Occipital lobe (tissue), 2 donors: Measurements from ENCODE around the gene HBG1. TPM values are rescaled to one million over a fixed set of nuclear protein-coding genes. Genes with fewer than 3 reads are reported as not detected.
"Not testable (repeated sequence)": the region's sequence is repeated elsewhere in the genome, so short reads cannot be mapped to it uniquely, and the experiment has no call there.

Experiments
- DNase-seq: peaks from one replicate; lab custom pipeline; 2025; lab: John Stamatoyannopoulos, UW
- total RNA-seq: library from RNA; depleted of rRNA; stranded (reverse); fragments of >200 nt; gene quantifications from one replicate; pipeline ENCODE4 v1.2.3, GENCODE V29; 2014

Gene HBG1
- total RNA-seq, 1 donor from 2014 or later: 28.5 TPM

DNA sequence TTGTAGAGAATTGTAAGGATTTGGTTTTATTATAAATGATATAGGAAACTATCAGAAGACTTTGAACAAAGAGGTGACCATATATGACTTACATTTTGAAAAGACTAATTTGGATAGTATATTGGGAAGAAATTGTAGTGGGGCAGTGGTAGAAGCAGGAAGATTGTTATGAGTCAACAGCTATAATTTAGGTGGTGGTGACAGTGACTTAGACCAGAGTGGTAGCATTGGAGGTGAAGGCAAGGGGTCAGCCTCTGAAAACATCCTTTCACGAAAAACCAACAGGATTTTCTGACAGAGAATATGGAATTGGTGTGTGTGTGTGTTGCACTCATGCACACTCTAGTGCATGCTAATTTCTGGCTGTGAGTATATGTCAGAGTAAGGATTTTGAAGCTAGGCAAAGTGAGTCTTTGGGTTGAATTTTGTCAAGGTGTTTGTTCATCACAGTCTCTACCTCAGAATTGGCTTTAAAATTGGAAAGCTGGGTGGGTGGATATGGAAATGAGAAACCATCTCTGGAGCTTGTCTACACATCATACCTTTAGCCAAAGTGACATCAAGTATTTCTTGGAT is 28.2 kb upstream of the HBG1 start:
- no peak for DNase-seq

DNA sequence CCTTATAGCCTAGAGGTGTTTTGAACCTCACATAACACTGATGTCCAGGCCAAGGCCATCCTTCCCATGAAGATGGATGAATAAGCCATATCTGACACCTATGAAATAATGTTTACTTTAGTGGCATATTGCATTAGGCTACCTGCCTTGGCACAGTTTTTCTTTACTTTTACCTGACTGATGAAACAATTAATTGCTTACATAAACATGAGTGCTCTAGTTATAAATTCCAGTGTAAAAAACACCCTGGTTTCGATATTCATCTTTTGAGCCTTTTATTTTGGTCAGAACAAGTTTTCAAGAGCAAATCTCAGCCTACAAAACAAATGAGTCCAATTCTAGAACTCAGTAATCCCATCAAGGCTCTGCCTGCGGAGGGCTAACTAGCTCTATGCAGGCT is 27.0 kb upstream of the HBG1 start:
- no peak for DNase-seq

GRCh38 chr11:5275369-5276110 is 25.9 kb upstream of the HBG1 start:
- DNase-seq: no peak

DNA sequence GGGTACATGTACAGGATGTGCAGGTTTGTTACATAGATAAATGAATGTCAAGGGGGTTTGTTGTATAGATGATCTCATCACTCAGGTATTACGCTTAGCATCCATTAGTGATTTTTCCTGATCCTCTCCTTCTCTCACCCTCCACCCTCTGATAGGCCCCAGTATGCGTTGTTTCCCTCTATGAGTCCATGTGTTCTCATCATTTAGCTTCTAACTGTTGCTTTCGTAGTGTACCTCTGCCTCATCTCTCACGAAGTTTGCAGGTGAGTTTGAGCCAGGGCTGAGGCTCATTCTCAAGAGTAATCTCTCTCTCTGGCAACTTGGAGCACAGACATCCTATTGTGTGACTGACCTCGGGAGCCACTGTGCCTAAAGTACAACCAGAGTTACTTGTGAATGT is 24.7 kb upstream of the HBG1 start:
- no peak for DNase-seq

DNA sequence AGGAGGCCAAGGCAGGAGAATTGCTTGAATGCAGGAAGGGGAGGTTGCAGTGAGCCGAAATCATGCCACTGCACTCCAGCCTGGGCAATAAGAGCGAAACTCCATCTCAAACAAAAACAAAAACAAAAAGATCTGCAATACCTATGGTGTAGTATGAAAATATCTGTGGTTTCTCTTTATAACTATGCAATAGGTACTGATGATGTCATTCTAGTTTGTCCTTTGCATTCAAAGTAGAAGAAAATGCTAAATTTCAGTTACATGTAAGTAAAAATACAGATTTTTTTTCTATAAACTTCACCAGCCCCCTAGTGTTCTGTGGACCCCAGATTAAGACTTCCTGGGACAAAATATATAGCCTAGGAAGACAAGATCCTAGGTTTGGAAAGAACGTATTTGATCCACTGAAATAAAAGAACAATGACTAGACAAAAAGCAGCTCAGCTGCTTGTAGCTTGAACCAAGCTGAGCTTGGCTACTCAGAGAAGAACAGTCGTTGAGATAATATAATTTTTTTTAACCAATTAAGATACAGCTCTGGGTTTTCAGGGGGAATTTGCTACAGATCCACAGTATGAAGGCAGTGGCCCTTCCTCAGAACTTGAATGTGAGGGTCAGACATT is 22.8 kb upstream of the HBG1 start:
- DNase-seq: no peak

DNA sequence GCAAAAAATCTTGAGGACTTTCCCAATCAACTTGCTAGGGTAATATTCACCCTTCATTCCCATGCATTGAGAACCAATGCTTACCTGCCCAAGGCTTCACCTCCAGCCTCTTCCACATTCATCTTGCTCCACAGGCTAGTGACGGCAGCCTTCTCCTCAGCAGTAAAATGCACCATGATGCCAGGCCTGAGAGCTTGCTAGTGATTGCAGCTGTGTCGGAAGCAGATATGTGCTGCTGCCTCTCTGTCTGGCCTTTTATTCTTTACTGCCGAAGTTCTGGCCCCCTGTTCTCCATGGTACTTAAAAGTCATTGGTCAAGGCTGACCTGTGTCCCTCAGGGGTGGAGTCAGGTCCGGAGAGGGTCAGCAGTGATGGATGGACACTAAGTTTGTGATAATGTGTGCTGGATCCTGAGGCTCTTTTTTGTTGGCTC is 20.1 kb upstream of the HBG1 start, which contains the start of gene HBE1:
Gene HBE1 (minus strand): TSS at position 231 of the 433 bp plus-strand sequence. CDS start 55 bp downstream, at position 176.
- no peak for DNase-seq

- DNase-seq: no peak
These were observed 17.4 kb upstream of the HBG1 start for GRCh38 chr11:5267033-5267563.

DNA sequence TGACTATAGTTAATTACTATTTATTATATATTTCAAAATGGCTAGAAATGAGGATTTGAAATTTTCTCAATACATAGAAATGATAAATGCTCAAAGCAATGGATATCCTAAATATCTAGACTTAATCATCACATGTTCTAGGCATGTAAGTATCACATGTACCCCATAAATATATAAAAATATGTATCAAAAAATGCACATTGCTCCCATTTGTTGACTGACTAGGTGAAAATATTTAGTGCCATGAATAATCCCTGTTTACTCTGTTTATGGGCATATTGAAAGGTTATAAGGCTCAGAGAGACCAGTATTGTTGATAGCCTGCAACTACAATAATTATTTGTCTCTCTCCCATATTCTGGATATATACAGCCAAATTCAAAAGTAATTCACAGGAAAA is 17.0 kb upstream of the HBG1 start:
- no peak for DNase-seq

DNA sequence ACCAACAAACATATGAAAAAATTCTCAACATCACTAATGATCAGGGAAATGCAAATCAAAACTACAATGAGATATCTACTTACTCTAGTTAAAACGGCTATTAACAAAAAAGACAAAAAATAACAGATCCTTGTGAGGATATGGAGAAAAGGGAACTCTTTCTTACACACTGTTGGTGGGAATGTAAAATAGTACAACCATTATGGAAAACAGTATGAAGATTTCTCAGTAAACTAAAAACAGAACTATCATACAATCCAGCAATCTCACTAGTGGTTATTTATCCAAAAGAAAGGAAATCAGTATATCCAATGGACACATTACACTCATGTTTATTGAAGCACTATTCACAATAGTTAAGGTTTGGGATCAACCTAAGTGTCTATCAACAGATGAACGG is 16.2 kb upstream of the HBG1 start:
- DNase-seq: no peak

DNA sequence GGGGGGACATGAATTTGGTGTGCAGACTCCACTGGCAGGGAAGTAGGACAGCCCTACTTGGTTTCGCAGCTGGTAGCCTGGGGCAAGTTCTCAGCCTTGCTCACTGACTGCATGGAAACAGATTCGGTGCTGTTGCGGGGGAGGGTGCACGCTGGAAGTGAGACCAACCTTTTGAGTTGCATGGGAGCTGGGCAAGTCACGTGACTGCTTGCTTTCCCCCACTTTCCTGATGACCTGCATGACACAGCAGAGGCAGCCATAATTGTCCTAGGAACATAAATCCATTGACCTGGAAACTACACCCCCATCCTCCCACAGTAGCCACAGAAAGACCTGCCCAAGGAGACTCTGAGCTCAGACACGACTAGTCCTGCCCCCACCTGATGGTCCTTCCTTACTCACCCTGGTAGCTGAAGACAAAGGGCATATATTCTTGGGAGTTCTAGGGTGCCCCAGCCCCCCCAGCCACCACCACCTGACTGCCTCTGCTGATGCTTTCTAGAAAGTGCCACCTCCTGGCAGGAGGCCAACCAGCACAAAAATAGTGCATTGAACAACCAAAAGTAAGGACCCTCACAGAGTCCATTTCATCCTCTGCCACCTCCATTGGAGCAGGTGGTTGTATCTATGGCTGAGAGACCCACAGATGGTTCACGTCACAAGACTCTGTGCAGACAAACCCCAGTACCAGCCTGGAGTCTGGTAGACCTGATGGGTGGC is 9.0 kb upstream of the HBG1 start:
- no peak for DNase-seq

- DNase-seq: no peak
These were observed 7.6 kb upstream of the HBG1 start for GRCh38 chr11:5257296-5257695.

GRCh38 chr11:5254646-5255413 is 5.2 kb upstream of the HBG1 start, which contains the start of gene HBG2:
Gene HBG2 (minus strand): TSS chr11:5254781. CDS start chr11:5254728, 53 bp downstream.
- DNase-seq: not testable (repeated sequence)

DNA sequence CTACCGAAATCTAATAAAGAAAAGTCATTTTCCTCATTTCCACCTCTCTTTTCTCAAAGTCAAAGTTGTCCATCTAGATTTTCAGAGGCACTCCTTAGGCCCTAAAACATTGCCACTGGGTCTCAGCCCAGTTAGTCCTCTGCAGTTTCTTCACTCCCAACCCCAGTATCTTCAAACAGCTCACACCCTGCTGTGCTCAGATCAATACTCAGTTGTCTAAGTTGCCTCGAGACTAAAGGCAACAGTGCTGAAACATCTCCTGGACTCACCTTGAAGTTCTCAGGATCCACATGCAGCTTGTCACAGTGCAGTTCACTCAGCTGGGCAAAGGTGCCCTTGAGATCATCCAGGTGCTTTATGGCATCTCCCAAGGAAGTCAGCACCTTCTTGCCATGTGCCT is 4.4 kb upstream of the HBG1 start:
- DNase-seq: not testable (repeated sequence)

GRCh38 chr11:5253440-5253839 is 3.8 kb upstream of the HBG1 start:
- not testable (repeated sequence) for DNase-seq

DNA sequence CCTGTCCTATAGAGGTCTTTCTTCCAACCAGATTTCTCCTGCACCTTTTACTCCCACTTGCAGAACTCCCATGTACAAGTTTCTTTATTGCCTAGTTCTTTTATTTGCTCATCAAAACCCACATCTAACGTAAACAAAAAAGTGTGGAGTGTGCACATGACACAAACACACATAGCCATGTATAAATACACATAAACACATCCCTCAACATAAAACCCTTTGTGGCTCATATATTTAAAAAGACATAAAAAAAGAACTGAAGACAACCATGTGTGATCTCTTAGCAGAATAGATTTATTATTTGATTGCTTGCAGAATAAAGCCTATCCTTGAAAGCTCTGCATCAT is 3.2 kb upstream of the HBG1 start:
- DNase-seq: no peak

GRCh38 chr11:5252192-5252918 is 2.7 kb upstream of the HBG1 start:
- no peak for DNase-seq

DNA sequence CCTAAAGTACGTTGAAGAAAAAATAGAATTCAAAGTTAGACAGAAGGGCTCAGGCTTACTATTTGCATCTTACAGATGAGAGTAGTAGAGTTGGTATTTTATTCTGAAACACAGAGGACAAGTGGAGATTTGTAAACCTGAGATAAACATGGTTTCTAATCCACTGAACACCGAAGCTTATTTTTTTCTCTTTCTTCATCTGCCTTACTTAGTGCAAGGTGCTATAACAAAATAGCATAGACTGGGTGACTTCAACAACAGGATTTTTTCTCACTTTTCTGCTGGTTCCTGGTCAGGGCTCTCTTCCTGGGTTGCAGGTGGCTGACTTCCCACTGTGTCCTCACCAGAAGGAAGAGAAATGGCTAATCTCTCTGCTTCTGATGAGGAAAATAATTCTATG is 2.1 kb upstream of the HBG1 start:
- DNase-seq: no peak

GRCh38 chr11:5250543-5251204 is 1.0 kb upstream of the HBG1 start:
- no peak for DNase-seq

DNA sequence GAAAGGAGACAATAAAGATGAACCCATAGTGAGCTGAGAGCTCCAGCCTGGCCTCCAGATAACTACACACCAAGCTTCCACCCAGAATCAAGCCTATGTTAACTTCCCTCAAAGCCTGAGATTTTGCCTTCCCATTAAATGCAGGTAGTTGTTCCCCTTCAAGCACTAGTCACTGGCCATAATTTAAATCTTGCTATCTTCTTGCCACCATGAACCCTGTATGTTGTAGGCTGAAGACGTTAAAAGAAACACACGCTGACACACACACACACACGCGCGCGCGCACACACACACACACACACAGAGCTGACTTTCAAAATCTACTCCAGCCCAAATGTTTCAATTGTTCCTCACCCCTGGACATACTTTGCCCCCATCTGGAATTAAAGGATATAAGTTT is 1.2 kb downstream of the HBG1 start:
- not testable (repeated sequence) for DNase-seq
